HG03342 (cell line): ENCODE results near the gene MSH2.
"Not testable (repeated sequence)": the region's sequence is repeated elsewhere in the genome, so short reads cannot be mapped to it uniquely, and the experiment has no call there.

Source experiments
- ATAC-seq: cut with Tn5 transposase; IDR thresholded peaks from one replicate; pipeline ENCODE4 v1.9.1; 2021; ENCODE audit warnings: mild to moderate bottlenecking, moderate library complexity; ENCODE audit not compliant: unreplicated experiment

MSH2 gene

GRCh38 chr2:47406649-47407330 is 3.8 kb downstream of the MSH2 start:
- ATAC-seq: not testable (repeated sequence)

- not testable (repeated sequence) for ATAC-seq
Observed at GRCh38 chr2:47407976-47408375, 5.0 kb downstream of the MSH2 start.

- ATAC-seq: no peak
Observed at GRCh38 chr2:47414682-47415458, 11.9 kb downstream of the MSH2 start.

- ATAC-seq: no peak
Observed at GRCh38 chr2:47420214-47420613, 17.3 kb downstream of the MSH2 start.

GRCh38 chr2:47420683-47421082 is 17.7 kb downstream of the MSH2 start:
- not testable (repeated sequence) for ATAC-seq

DNA sequence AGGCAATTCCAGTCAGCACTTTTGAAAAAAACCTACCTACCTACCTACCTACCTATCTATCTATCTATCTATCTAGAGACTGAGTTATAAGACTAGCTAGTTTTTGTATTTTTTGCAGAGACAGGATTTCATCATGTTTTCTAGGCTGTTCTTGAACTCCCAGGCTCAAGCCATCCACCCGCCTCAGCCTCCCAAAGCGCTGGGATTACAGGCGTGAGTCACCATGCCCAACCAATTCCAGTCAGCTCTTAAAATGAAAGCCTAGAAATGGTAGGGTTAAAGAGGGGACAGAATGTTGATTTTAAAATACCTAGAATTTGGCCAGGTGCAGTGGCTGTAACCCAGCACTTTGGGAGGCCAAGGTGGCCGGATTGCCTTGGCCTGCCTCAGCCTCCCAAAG is 19.1 kb downstream of the MSH2 start:
- ATAC-seq: no peak

DNA sequence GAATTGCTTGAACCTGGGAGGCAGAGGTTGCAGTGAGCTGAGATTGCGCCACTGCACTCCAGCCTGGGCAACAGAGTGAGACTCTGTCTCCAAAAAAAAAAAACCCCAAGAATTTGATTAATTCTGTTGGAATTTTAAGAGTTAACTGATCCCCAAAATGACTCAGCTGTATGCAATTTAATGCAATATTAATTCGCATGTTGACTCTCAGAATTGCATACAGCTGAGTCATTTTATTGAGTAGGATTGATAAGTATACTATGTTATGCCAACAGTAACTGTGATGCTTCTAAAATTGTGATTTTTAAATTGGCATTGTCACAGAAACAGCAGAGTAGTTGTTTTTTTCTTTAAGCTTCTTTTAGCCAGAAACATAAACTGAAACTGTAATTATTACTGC is 19.6 kb downstream of the MSH2 start:
- ATAC-seq: no peak

GRCh38 chr2:47426786-47427185 is 23.8 kb downstream of the MSH2 start:
- no peak for ATAC-seq

GRCh38 chr2:47429795-47430194 is 26.8 kb downstream of the MSH2 start:
- ATAC-seq: no peak

DNA sequence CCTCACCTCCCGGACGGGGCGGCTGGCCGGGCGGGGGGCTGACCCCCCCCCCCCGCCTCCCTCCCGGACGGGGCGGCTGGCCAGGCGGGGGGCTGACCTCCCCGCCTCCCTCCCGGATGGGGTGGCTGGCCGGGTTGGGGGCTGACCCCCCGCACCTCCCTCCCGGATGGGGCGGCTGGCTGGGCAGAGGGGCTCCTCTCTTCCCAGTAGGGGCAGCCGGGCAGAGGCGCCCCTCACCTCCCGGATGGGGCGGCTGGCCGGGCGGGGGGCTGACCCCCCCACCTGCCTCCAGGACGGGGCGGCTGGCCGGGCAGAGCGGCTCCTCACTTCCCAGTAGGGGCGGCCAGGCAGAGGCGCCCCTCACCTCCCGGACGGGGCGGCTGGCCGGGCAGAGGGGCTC is 30.1 kb downstream of the MSH2 start:
- not testable (repeated sequence) for ATAC-seq

DNA sequence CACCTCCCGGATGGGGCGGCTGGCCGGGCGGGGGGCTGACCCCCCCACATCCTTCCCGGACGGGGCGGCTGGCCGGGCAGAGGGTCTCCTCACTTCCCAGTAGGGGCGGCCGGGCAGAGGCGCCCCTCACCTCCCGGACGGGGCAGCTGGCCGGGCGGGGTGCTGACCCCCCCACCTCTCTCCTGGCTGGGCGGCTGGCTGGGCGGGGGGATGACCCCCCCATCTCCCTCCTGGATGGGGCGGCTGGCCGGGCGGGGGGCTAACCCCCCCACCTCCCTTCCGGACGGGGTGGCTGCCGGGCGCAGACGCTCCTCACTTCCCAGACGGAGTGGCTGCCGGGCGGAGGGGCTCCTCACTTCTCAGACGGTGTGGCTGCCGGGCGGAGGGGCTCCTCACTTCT is 30.5 kb downstream of the MSH2 start:
- not testable (repeated sequence) for ATAC-seq

- ATAC-seq: no peak
Observed at GRCh38 chr2:47437287-47437686, 34.3 kb downstream of the MSH2 start.

DNA sequence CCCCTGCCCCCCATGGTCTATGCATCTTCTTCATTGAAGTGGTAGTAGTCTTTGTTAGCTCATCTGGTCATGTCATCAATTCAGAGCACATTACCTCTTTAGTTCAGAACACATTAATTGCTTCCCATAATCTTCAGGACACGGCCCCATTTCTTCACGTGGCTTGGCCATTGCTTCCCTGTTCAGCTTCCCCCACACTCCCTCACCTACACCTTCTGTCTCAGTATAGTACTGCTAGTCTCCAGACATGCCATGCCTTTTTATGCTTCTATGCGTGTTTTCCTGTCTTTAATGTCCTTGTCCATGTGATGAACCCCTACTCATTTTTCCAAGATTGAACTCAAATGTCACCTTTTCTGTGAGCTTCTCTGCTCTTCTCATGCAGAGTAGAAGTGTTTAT is 35.1 kb downstream of the MSH2 start:
- no peak for ATAC-seq

GRCh38 chr2:47438783-47439182 is 35.8 kb downstream of the MSH2 start:
- ATAC-seq: no peak

GRCh38 chr2:47451790-47452189 is 48.8 kb downstream of the MSH2 start:
- ATAC-seq: no peak

- no peak for ATAC-seq
Observed at GRCh38 chr2:47452761-47453160, 49.8 kb downstream of the MSH2 start.

DNA sequence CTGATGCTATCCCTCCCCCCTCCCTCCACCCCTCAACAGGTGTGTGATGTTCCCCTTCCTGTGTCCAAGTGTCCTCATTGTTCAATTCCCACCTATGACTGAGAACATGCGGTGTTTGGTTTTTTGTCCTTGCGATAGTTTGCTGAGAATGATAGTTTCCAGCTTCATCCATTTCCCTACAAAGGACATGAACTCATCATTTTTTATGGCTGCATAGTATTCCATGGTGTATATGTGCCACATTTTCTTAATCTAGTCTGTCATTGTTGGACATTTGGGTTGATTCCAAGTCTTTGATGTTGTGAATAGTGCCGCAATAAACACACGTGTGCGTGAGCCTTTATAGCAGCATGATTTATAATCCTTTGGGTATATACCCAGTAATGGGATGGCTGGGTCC is 51.9 kb downstream of the MSH2 start:
- ATAC-seq: not testable (repeated sequence)

DNA sequence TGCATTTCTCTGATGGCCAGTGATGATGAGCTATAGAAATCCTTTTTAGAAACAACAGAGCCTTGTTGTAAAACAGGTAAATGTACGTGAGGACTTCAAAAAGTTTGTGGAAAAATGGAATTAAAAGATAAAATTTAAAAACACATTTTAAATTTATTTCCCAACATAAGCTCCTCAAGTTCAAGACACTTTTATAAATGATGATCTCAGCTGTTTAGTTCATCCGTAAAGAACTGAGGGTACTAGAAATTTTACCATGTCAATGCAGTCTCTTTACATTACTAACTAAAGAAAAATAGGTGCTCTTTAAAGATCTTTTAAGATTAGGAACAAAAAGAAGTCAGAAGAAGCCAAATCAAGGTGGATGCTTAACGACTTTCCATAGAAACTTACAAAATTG is 52.5 kb downstream of the MSH2 start:
- ATAC-seq: no peak

DNA sequence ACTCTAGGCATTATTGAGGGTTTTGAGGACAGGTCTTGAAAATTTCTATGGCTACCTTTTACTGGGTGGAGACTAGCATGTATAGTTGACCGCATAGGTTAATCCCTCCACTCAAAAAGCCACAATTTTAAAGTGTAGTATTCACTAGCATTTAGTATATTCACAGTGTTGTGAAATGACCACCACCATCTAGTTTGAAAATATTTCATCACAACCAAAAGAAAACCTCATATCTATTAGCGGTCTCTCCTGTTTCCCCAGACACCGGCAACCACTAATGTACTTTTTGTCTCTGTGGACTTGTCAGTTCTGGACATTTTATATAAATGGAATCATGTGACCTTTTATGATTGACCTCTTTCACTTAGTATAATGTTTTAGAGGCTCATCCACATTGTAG is 53.9 kb downstream of the MSH2 start:
- ATAC-seq: no peak

- no peak for ATAC-seq
Observed at GRCh38 chr2:47457268-47457667, 54.3 kb downstream of the MSH2 start.

DNA sequence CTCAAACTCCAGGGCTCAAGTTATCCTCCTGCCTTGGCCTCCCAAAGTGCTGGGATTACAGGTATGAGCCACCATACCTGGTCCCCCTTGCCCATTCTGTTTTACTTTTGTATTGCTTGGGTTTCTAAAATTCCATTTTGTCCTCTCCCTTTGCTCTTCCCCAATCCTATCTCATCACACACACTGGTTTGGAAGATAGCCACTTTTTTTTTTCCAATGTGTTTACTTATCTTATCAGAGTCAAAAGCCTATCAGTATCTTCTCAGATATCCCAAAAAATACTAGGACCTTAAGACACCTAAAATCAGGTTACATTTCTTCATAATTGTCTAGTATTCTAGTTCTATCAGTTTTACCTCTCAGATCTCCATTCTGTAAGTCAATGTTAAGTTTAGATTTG is 56.1 kb downstream of the MSH2 start:
- ATAC-seq: no peak

DNA sequence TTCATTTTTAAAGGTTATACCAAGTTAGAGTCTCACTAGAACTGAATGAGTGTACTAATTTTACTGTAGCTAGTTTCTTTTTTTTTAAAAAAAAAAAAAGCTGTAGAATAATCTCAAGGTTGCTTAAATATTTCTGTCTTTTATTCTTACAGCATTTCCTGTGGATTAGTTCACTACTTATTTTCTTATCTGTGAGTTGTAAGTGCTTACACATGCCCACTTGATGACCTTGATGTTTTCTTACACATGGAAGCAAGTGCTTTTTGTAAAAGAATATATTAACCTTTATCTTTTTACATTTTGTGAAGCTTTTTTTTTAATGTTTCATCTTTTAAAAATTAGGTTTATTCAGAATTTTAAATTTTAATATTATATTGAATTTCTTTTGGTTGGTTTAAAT is 57.8 kb downstream of the MSH2 start:
- no peak for ATAC-seq
